ENCODE results near the gene HDHD5. TPM values are rescaled to one million over a fixed set of nuclear protein-coding genes. Genes with fewer than 3 reads are reported as not detected.

Gene HDHD5
- total RNA-seq, 1 experiment from 2014 or later = 68.4 TPM

DNA sequence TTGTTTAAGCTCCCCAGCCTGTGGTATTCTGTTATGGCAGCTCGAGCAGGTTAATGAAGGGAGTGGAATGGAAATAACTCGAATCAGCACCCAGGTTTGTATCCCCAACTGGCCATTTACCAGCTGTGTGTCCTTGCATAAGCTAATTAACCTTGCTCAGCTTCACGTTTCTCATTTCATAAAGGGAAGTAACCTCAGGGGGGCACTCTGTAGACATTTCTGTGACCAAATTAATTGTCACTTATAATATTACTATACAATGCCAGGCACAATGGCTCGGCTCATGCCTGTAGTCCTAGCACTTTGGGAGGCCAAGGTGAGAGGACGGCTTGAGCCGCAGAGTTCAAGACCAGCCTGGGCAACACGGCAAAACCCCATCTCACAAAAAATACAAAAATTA, 46.4 kb upstream of the HDHD5 start:
- H3K9ac ChIP-seq (ENCODE audit: extremely low read depth, insufficient read length, low read length) = no peak overlapping the region
- WGBS (ENCODE audit: extremely low coverage, insufficient read length, low lambda C conversion rate) = no CpG with 5 or more reads among the region's 7 CpGs

More for the DNA sequence above, 46.4 kb upstream of the HDHD5 start:
- Histone ChIP-seq H3K4me2 (ENCODE audit: insufficient read depth, insufficient read length, low read length) (no peak overlapping the region), H3K79me2 (ENCODE audit: insufficient read depth, low read length) (no peaks in the 10 kb centered on the region), H4K5ac (ENCODE audit: insufficient read length, low read depth, low read length) (no peak overlapping the region), H3K4ac (ENCODE audit: low read depth, low read length) (no peak overlapping the region), H3T11ph (ENCODE audit: low read length) (no peak overlapping the region), H4K91ac (ENCODE audit: insufficient read length, low read depth, low read length) (no peak overlapping the region), H2AK5ac (ENCODE audit: insufficient read length, low read length) (no peak overlapping the region), H3K18ac (ENCODE audit: insufficient read length, low read depth, low read length) (no peak overlapping the region), H3K27ac (ENCODE audit: insufficient read length, low read depth, low read length) (no peak overlapping the region), H2BK20ac (ENCODE audit: low read depth, low read length, poor library complexity, severe bottlenecking) (no peak overlapping the region), H3K27me3 (ENCODE audit: insufficient read depth, low read length) (no peaks in the 10 kb centered on the region; the same call in 1 of the 2 replicates), H2BK5ac (ENCODE audit: insufficient read length, low read length) (no peak overlapping the region), H3K14ac (ENCODE audit: insufficient read depth, low read length) (no peak overlapping the region), H2BK15ac (ENCODE audit: low read depth, low read length) (no peak overlapping the region), H3K23ac (ENCODE audit: insufficient read length, low read depth, low read length) (no peak overlapping the region), H2AFZ (ENCODE audit: low read length) (no peak overlapping the region), H3K9me3 (ENCODE audit: control insufficient read depth, low read depth, low read length) (no peaks in the 10 kb centered on the region), H3K79me1 (ENCODE audit: insufficient read depth, low read depth, low read length, poor library complexity, severe bottlenecking) (no peaks in the 10 kb centered on the region), H3K56ac (ENCODE audit: insufficient read length, low read depth, low read length) (no peak overlapping the region), H4K20me1 (ENCODE audit: control insufficient read depth, insufficient read depth, insufficient read length) (no peaks in the 10 kb centered on the region), H3K23me2 (ENCODE audit: insufficient read length, low read depth, low read length, poor library complexity, severe bottlenecking) (peaks cover 2% of the 10 kb centered on the region), H3K4me1 (ENCODE audit: insufficient read depth, low read length) (peaks cover 5% of the 10 kb centered on the region; the same call in 1 of the 2 replicates), H2BK12ac (ENCODE audit: insufficient read length, low read depth, low read length) (no peak overlapping the region), H4K8ac (replicated peaks; ENCODE audit: insufficient read length, low read depth, low read length) (no peak overlapping the region), H2BK120ac (ENCODE audit: low read depth, low read length, poor library complexity, severe bottlenecking) (no peak overlapping the region)
- TF ChIP-seq, protein P1, sequence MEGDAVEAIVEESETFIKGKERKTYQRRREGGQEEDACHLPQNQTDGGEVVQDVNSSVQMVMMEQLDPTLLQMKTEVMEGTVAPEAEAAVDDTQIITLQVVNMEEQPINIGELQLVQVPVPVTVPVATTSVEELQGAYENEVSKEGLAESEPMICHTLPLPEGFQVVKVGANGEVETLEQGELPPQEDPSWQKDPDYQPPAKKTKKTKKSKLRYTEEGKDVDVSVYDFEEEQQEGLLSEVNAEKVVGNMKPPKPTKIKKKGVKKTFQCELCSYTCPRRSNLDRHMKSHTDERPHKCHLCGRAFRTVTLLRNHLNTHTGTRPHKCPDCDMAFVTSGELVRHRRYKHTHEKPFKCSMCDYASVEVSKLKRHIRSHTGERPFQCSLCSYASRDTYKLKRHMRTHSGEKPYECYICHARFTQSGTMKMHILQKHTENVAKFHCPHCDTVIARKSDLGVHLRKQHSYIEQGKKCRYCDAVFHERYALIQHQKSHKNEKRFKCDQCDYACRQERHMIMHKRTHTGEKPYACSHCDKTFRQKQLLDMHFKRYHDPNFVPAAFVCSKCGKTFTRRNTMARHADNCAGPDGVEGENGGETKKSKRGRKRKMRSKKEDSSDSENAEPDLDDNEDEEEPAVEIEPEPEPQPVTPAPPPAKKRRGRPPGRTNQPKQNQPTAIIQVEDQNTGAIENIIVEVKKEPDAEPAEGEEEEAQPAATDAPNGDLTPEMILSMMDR (conservative IDR thresholded peaks at IDR 0.05) = no peak
- Mint-ChIP-seq H3K4me1 (peaks cover 23 to 30% of the 10 kb centered on the region in 2 experiments), H3K9me3 (no peaks in the 10 kb centered on the region), H3K27ac (no peak overlapping the region), H3K36me3 (ENCODE audit: insufficient read depth in 1 of 3, low read depth in 3 of 3) (no peaks in the 10 kb centered on the region), H3K4me3 (no peak overlapping the region), H3K27me3 (ENCODE audit: low read depth) (no peaks in the 10 kb centered on the region; the same call in none of the 2 replicates)
- no peak for DNase-seq
